ENCODE data around the gene NADSYN1. TPM values are rescaled to one million over a fixed set of nuclear protein-coding genes. Genes with fewer than 3 reads are reported as not detected.

The NADSYN1 gene
- total RNA-seq, 1 experiment from 2014 or later: 35.5 TPM

DNA sequence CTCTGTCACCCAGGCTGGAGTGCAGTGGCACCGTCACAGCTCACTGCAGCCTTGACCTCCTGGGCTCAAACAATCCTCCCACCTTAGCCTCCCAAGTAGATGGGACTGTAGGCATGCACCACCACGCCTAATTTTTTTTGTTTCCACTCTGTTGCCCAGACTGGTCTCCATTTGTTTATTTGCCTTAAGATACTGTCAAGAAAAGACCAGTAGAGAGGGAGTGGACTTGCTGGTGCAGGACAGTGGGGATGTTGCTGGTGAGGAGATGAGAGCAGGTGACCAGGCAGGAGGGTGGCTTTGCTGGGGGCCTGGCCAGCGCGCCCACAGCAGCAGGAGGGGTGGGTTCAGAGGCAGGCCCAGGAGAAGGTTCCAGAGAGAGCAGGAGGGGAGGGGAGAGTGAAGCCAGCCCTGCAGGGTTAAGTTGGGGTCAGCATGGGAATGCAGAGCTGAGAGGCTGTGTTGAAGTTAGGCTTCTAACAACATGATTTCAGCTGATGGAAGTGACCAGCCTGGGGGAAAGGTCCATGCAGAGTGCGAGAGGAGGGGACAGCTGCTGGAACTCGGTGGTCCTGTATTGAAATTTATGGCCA lies 35.8 kb downstream of the NADSYN1 start:
- no peak overlapping the region for H3K4me3 ChIP-seq (ENCODE audit: low read depth, low read length, poor library complexity, severe bottlenecking)
- no TSS peak for BruUV-seq (replicated peaks)
- ChIA-PET CTCF (no interaction called here), POLR2A (ENCODE audit: low non-redundant PET) (no interaction called here)
- H3K27me3 ChIP-seq (replicated peaks; ENCODE audit: insufficient read depth, low read depth, low read length, poor library complexity): no peaks in the 10 kb centered on the region
- H3K27ac ChIP-seq (ENCODE audit: low read depth, low read length, poor library complexity, severe bottlenecking): no peak overlapping the region
- H3K36me3 ChIP-seq (ENCODE audit: insufficient read depth, low read length, poor library complexity, severe bottlenecking): peaks cover 4% of the 10 kb centered on the region
- no peak for DNase-seq (ENCODE audit: low spot score)
- TF ChIP-seq, protein P1, sequence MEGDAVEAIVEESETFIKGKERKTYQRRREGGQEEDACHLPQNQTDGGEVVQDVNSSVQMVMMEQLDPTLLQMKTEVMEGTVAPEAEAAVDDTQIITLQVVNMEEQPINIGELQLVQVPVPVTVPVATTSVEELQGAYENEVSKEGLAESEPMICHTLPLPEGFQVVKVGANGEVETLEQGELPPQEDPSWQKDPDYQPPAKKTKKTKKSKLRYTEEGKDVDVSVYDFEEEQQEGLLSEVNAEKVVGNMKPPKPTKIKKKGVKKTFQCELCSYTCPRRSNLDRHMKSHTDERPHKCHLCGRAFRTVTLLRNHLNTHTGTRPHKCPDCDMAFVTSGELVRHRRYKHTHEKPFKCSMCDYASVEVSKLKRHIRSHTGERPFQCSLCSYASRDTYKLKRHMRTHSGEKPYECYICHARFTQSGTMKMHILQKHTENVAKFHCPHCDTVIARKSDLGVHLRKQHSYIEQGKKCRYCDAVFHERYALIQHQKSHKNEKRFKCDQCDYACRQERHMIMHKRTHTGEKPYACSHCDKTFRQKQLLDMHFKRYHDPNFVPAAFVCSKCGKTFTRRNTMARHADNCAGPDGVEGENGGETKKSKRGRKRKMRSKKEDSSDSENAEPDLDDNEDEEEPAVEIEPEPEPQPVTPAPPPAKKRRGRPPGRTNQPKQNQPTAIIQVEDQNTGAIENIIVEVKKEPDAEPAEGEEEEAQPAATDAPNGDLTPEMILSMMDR (conservative IDR thresholded peaks at IDR 0.05; ENCODE audit: low read depth, low read length): no peak
- TF ChIP-seq EZH2 (IDR thresholded peaks at IDR 0.05; ENCODE audit: borderline replicate concordance, low read depth, low read length, poor library complexity, severe bottlenecking): no peak
- H3K4me1 ChIP-seq (ENCODE audit: insufficient read depth, low read length, poor library complexity, severe bottlenecking): no peaks in the 10 kb centered on the region
- no peaks in the 10 kb centered on the region for H3K9me3 ChIP-seq (ENCODE audit: low read depth, low read length, poor library complexity, severe bottlenecking)
- intact Hi-C loops (cut with micrococcal nuclease; ENCODE audit: unreplicated experiment): no loop called here

DNA sequence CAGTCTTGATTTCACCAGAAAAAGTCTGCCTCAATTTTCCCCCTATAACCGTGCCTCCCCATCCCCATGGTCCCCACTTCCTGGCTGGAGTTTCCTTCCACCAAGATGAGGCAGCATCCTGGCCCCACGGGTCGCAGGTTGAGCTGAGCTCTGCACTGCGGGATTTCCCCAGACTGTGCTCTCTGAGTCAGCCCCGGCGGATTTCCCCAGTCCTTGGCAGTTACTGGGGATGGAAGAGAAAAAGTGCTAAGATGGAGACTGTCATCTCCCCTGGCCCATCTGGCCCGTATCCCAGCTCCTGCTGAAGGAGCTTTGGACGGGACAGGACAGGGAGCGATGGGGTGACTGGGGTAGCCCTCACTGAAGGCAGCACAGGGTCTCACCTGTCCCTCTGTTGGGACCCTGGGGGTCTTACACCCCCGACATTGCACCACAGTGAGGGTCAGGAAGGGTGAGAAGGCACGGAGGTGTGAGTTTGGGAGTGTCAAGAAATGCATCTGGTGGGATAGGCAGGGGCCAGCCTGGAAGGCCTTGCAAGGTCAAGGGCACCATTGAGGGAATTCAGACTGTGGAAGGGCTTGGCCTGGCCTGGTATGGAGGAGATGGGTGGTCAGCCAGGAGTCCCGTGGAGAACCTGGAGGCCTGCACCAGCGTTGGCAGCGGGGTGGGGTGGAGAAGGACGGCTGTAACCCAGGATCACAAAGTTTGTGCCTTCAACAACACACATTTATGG lies 36.5 kb downstream of the NADSYN1 start:
- BruUV-seq (replicated peaks): no TSS peak
- no peak overlapping the region for H3K27ac ChIP-seq (ENCODE audit: low read depth, low read length, poor library complexity, severe bottlenecking)
- DNase-seq (ENCODE audit: low spot score): no peak
- no peak overlapping the region for H3K4me3 ChIP-seq (ENCODE audit: low read depth, low read length, poor library complexity, severe bottlenecking)
- CTCF ChIA-PET: no interaction called here
- H3K36me3 ChIP-seq (ENCODE audit: insufficient read depth, low read length, poor library complexity, severe bottlenecking): peaks cover 4% of the 10 kb centered on the region
- no peaks in the 10 kb centered on the region for H3K4me1 ChIP-seq (ENCODE audit: insufficient read depth, low read length, poor library complexity, severe bottlenecking)
- POLR2A ChIA-PET (ENCODE audit: low non-redundant PET): no interaction called here
- H3K9me3 ChIP-seq (ENCODE audit: low read depth, low read length, poor library complexity, severe bottlenecking): no peaks in the 10 kb centered on the region
- intact Hi-C loops (cut with micrococcal nuclease; ENCODE audit: unreplicated experiment): no loop called here
- no peak for TF ChIP-seq EZH2 (IDR thresholded peaks at IDR 0.05; ENCODE audit: borderline replicate concordance, low read depth, low read length, poor library complexity, severe bottlenecking)
- TF ChIP-seq, protein P1 (conservative IDR thresholded peaks at IDR 0.05; ENCODE audit: low read depth, low read length): no peak
- H3K27me3 ChIP-seq (replicated peaks; ENCODE audit: insufficient read depth, low read depth, low read length, poor library complexity): no peaks in the 10 kb centered on the region

DNA sequence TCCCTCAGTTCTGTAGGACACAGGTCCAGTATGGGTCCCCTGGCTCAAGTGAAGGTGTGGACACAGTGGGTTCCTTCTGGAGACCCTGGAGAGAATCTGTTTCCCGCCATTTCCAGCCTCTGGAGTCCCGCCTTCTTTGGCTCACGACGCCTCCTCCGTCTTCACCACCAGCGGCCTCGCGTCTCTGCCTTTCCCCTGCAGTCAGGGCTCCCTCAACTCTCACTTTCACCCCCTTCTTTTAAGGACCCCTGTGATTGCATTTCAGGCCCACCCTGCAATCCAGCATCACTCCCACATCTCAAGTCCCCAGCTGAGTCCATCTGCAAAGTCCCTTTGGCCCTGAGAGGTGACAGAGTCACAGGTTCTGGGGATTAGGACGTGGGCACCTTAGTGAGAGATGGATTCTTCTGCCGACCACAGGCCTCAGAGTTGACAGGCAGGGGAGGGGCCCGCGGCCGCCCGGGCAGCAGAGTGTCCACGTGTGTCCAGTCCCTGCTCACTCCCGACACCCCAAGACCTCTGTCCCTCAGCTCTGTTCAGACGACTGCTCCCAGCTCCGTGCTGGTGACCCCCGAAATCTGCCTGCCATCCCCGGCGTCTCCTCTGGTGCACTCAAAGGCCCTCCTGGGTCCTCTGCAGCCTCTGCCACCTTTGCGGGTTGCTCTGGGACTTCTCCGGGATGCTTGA lies 37.2 kb downstream of the NADSYN1 start:
- Histone ChIP-seq H3K4me1 (ENCODE audit: insufficient read depth, low read length, poor library complexity, severe bottlenecking) (no peaks in the 10 kb centered on the region), H3K27me3 (replicated peaks; ENCODE audit: insufficient read depth, low read depth, low read length, poor library complexity) (no peaks in the 10 kb centered on the region), H3K9me3 (ENCODE audit: low read depth, low read length, poor library complexity, severe bottlenecking) (no peaks in the 10 kb centered on the region), H3K36me3 (ENCODE audit: insufficient read depth, low read length, poor library complexity, severe bottlenecking) (peaks cover 4% of the 10 kb centered on the region), H3K27ac (ENCODE audit: low read depth, low read length, poor library complexity, severe bottlenecking) (no peak overlapping the region), H3K4me3 (ENCODE audit: low read depth, low read length, poor library complexity, severe bottlenecking) (no peak overlapping the region)
- intact Hi-C loops (cut with micrococcal nuclease; ENCODE audit: unreplicated experiment): no loop called here
- TF ChIP-seq, protein P1 (conservative IDR thresholded peaks at IDR 0.05; ENCODE audit: low read depth, low read length): no peak
- no peak for TF ChIP-seq EZH2 (IDR thresholded peaks at IDR 0.05; ENCODE audit: borderline replicate concordance, low read depth, low read length, poor library complexity, severe bottlenecking)
- BruUV-seq (replicated peaks): no TSS peak
- no peak for DNase-seq (ENCODE audit: low spot score)
- ChIA-PET POLR2A (ENCODE audit: low non-redundant PET) (no interaction called here), CTCF (no interaction called here)
